HEK293 (cell line): ENCODE measurements around the gene PTGES.

Source experiments
- CTCF ChIA-PET: fragments of 350-600 bp; formaldehyde crosslinking; extraction: SDS; loops from one replicate; lab custom pipeline; 2021; ENCODE audit warnings: antibody characterized with exemption; lab: Yijun Ruan, JAX
- POLR2A ChIA-PET: fragments of 300-600 bp; formaldehyde crosslinking; extraction: SDS; loops from one replicate; lab custom pipeline; 2020; ENCODE audit warnings: antibody characterized with exemption, inconsistent platforms; lab: Yijun Ruan, JAX
- H3K27ac ChIP-seq: fragments of 200-500 bp; sonication (Bioruptor generic); 2 replicates; pipeline ENCODE4 v1.5.1; 2014; ENCODE audit warnings: low read depth, low read length, control low read depth, inconsistent platforms; ENCODE audit errors: extremely low read depth
- H3K36me3 ChIP-seq, 2 experiments: fragments of 200-500 bp in 1 of 2; sonication (Bioruptor generic) in 1 of 2; 1 replicate in 1 of 2; 2 replicates in 1 of 2; pipeline ENCODE4 v1.5.1; 2014 to 2017; ENCODE audit warnings: inconsistent platforms in 2 of 2, low read length in 2 of 2; ENCODE audit not compliant: control insufficient read depth in 2 of 2, insufficient read depth in 1 of 2
- H3K4me1 ChIP-seq: fragments of 200-500 bp; sonication (Bioruptor generic); 2 replicates; pipeline ENCODE4 v1.5.1; 2014; ENCODE audit warnings: mild to moderate bottlenecking, low read length, inconsistent platforms; ENCODE audit not compliant: control insufficient read depth, insufficient read depth
- H3K4me3 ChIP-seq: 2 replicates; pipeline ENCODE4 v1.5.1; 2011; ENCODE audit warnings: low read depth, mild to moderate bottlenecking, control low read depth, low read length, moderate library complexity
- H3K9me3 ChIP-seq: fragments of 200-500 bp; sonication (Bioruptor generic); 2 replicates; pipeline ENCODE4 v1.5.1; 2014; ENCODE audit warnings: low read depth, low read length, inconsistent platforms; ENCODE audit not compliant: control insufficient read depth, insufficient read depth
- INSM2 ChIP-seq: fragments of 450-650 bp; formaldehyde crosslinking; IDR thresholded peaks from 2 replicates; pipeline ENCODE4 v1.5.1; 2016; ENCODE audit warnings: missing biosample characterization, missing genetic modification characterization
- KLF16 ChIP-seq: fragments of 450-650 bp; formaldehyde crosslinking; IDR thresholded peaks from 2 replicates; pipeline ENCODE4 v1.5.1; 2017; ENCODE audit warnings: missing biosample characterization, missing genetic modification characterization
- KLF17 ChIP-seq: fragments of 450-650 bp; formaldehyde crosslinking; IDR thresholded peaks from 2 replicates; pipeline ENCODE4 v1.5.1; 2016; ENCODE audit warnings: missing biosample characterization, missing genetic modification characterization
- PBX3 ChIP-seq: sonication (generic); formaldehyde crosslinking; IDR thresholded peaks from 2 replicates; pipeline ENCODE4 v1.8.1; 2022; ENCODE audit warnings: mild to moderate bottlenecking, moderate library complexity, missing genetic modification reagents
- PRDM1 ChIP-seq: fragments of 450-650 bp; formaldehyde crosslinking; IDR thresholded peaks from 2 replicates; pipeline ENCODE4; 2016; ENCODE audit warnings: missing biosample characterization, missing genetic modification characterization
- PRDM10 ChIP-seq: fragments of 450-650 bp; formaldehyde crosslinking; IDR thresholded peaks from 2 replicates; pipeline ENCODE4 v1.5.1; 2016; ENCODE audit warnings: missing biosample characterization, missing genetic modification characterization
- RBAK ChIP-seq: fragments of 450-650 bp; formaldehyde crosslinking; IDR thresholded peaks from 2 replicates; pipeline ENCODE4 v1.5.1; 2016; ENCODE audit warnings: missing biosample characterization, missing genetic modification characterization
- REPIN1 ChIP-seq: fragments of 450-650 bp; formaldehyde crosslinking; IDR thresholded peaks from 2 replicates; pipeline ENCODE4 v1.5.1; 2017; ENCODE audit warnings: missing biosample characterization, missing genetic modification characterization, low read depth
- WT1 ChIP-seq: fragments of 450-650 bp; formaldehyde crosslinking; IDR thresholded peaks from 2 replicates; pipeline ENCODE4 v1.5.1; 2016; ENCODE audit warnings: missing biosample characterization, missing genetic modification characterization
- ZBTB7A ChIP-seq: fragments of 450-650 bp; formaldehyde crosslinking; IDR thresholded peaks from 2 replicates; pipeline ENCODE4 v1.5.1; 2016; ENCODE audit warnings: low read depth, missing biosample characterization, missing genetic modification characterization
- ZNF121 ChIP-seq: fragments of 450-650 bp; formaldehyde crosslinking; IDR thresholded peaks from 2 replicates; pipeline ENCODE4 v1.5.1; 2016; ENCODE audit warnings: missing biosample characterization, missing genetic modification characterization
- ZNF132 ChIP-seq: fragments of 450-650 bp; formaldehyde crosslinking; IDR thresholded peaks from 2 replicates; pipeline ENCODE4 v1.5.1; 2017; ENCODE audit warnings: missing biosample characterization, missing genetic modification characterization, borderline replicate concordance
- ZNF169 ChIP-seq: fragments of 450-650 bp; formaldehyde crosslinking; IDR thresholded peaks from 2 replicates; pipeline ENCODE4 v1.5.1; 2016; ENCODE audit warnings: missing biosample characterization, missing genetic modification characterization
- ZNF280C ChIP-seq: fragments of 450-650 bp; formaldehyde crosslinking; IDR thresholded peaks from 2 replicates; pipeline ENCODE4 v1.5.1; 2016; ENCODE audit warnings: missing biosample characterization, missing genetic modification characterization
- ZNF335 ChIP-seq: fragments of 450-650 bp; formaldehyde crosslinking; conservative IDR thresholded peaks from 2 replicates; pipeline ENCODE4 v1.5.1; 2016; ENCODE audit warnings: missing biosample characterization, missing genetic modification characterization
- ZNF37A ChIP-seq: fragments of 450-650 bp; IDR thresholded peaks from 2 replicates; pipeline ENCODE4 v1.5.1; 2018; ENCODE audit warnings: missing biosample characterization, missing genetic modification characterization
- ZNF621 ChIP-seq: fragments of 450-650 bp; formaldehyde crosslinking; IDR thresholded peaks from 2 replicates; pipeline ENCODE4 v1.5.1; 2017; ENCODE audit warnings: missing biosample characterization, missing genetic modification characterization
- ZNF747 ChIP-seq: fragments of 450-650 bp; formaldehyde crosslinking; IDR thresholded peaks from 2 replicates; pipeline ENCODE4 v1.5.1; 2016; ENCODE audit warnings: missing biosample characterization, missing genetic modification characterization
- ZNF791 ChIP-seq: fragments of 450-650 bp; formaldehyde crosslinking; IDR thresholded peaks from 2 replicates; pipeline ENCODE4 v1.5.1; 2016; ENCODE audit warnings: missing biosample characterization, missing genetic modification characterization
- ZNF830 ChIP-seq: fragments of 450-650 bp; IDR thresholded peaks from 2 replicates; pipeline ENCODE4 v1.5.0; 2018; ENCODE audit warnings: missing biosample characterization, missing genetic modification characterization, low read depth, mild to moderate bottlenecking, moderate library complexity
- ZNF843 ChIP-seq: fragments of 450-650 bp; formaldehyde crosslinking; IDR thresholded peaks from 2 replicates; pipeline ENCODE4 v1.5.1; 2016; ENCODE audit warnings: missing biosample characterization, missing genetic modification characterization
- ZSCAN16 ChIP-seq: fragments of 450-650 bp; formaldehyde crosslinking; IDR thresholded peaks from 2 replicates; pipeline ENCODE4 v1.5.1; 2016; ENCODE audit warnings: missing biosample characterization, missing genetic modification characterization
- TF ChIP-seq, protein P1 (sequence below): fragments of 450-650 bp; formaldehyde crosslinking; IDR thresholded peaks from 2 replicates; pipeline ENCODE4 v1.5.1; 2016; ENCODE audit warnings: missing biosample characterization, missing genetic modification characterization

The PTGES gene

GRCh38 chr9:129702589-129703520 is 50.0 kb downstream of the PTGES start (continued):
- TF ChIP-seq ZNF132 (tag by site-specific recombination) = no peak
- TF ChIP-seq, protein P1, sequence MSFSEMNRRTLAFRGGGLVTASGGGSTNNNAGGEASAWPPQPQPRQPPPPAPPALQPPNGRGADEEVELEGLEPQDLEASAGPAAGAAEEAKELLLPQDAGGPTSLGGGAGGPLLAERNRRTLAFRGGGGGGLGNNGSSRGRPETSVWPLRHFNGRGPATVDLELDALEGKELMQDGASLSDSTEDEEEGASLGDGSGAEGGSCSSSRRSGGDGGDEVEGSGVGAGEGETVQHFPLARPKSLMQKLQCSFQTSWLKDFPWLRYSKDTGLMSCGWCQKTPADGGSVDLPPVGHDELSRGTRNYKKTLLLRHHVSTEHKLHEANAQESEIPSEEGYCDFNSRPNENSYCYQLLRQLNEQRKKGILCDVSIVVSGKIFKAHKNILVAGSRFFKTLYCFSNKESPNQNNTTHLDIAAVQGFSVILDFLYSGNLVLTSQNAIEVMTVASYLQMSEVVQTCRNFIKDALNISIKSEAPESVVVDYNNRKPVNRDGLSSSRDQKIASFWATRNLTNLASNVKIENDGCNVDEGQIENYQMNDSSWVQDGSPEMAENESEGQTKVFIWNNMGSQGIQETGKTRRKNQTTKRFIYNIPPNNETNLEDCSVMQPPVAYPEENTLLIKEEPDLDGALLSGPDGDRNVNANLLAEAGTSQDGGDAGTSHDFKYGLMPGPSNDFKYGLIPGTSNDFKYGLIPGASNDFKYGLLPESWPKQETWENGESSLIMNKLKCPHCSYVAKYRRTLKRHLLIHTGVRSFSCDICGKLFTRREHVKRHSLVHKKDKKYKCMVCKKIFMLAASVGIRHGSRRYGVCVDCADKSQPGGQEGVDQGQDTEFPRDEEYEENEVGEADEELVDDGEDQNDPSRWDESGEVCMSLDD (tag by site-specific recombination) = no peak
- peak; percentile 86 for TF ChIP-seq WT1 (tag by site-specific recombination)
- no peak for TF ChIP-seq ZNF37A
- TF ChIP-seq REPIN1 = no peak
- TF ChIP-seq ZNF843 (tag by site-specific recombination) = no peak
- TF ChIP-seq PBX3 = no peak
- no peak for TF ChIP-seq KLF17 (tag by site-specific recombination)
- TF ChIP-seq ZNF335 (tag by site-specific recombination) = no peak
- no peak for TF ChIP-seq ZNF280C (tag by site-specific recombination)

DNA sequence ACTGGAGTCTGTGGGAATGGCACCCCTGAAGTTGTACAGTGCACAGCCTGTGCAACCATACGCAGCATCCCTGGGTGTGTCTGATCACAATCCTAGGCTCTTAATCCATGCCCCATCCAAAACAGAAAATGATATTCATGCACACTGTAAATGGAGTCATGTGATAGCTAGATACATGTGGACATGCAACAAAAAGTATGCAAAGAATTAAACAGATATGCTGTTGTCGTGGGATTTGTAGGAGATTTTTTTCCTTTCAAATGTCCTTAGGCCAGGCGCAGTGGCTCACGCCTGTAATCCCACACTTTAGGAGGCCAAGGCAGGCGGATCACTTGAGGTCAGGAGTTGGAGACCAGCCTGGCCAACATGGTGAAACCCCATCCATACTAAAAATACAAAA is 51.3 kb downstream of the PTGES start:
- TF ChIP-seq PRDM10 (tag by site-specific recombination) (no peak), ZNF121 (tag by site-specific recombination) (no peak), ZNF169 (tag by site-specific recombination) (no peak), ZSCAN16 (tag by site-specific recombination) (no peak), ZNF791 (no peak), ZNF830 (no peak), ZNF747 (no peak), INSM2 (tag by site-specific recombination) (no peak), KLF16 (no peak), RBAK (tag by site-specific recombination) (no peak), PRDM1 (tag by site-specific recombination) (no peak), ZNF621 (tag by site-specific recombination) (no peak), ZBTB7A (tag by site-specific recombination) (no peak)
- TF ChIP-seq, all 188 proteins: peak for 0
- no peak overlapping the region for H3K4me3 ChIP-seq
- POLR2A ChIA-PET = no interaction called here
- H3K36me3 ChIP-seq = no peaks in the 10 kb centered on the region
- no peaks in the 10 kb centered on the region; the same call in 1 of the 2 replicates for H3K4me1 ChIP-seq
- no peak overlapping the region for H3K27ac ChIP-seq
- CTCF ChIA-PET = interaction anchor here (0.6 to 4.3 kb wide), 5 partner anchors 16 to 559 kb away, joined by 3 to 20 read pairs (median 3); no protein-coding TSS in a partner anchor
- no peaks in the 10 kb centered on the region for H3K9me3 ChIP-seq
